ENCODE data around the gene MSI2. TPM values are rescaled to one million over a fixed set of nuclear protein-coding genes. Genes with fewer than 3 reads are reported as not detected.
"Not testable (repeated sequence)": the region's sequence is repeated elsewhere in the genome, so short reads cannot be mapped to it uniquely, and the experiment has no call there.

MSI2 gene
- total RNA-seq: 54.9 TPM

DNA sequence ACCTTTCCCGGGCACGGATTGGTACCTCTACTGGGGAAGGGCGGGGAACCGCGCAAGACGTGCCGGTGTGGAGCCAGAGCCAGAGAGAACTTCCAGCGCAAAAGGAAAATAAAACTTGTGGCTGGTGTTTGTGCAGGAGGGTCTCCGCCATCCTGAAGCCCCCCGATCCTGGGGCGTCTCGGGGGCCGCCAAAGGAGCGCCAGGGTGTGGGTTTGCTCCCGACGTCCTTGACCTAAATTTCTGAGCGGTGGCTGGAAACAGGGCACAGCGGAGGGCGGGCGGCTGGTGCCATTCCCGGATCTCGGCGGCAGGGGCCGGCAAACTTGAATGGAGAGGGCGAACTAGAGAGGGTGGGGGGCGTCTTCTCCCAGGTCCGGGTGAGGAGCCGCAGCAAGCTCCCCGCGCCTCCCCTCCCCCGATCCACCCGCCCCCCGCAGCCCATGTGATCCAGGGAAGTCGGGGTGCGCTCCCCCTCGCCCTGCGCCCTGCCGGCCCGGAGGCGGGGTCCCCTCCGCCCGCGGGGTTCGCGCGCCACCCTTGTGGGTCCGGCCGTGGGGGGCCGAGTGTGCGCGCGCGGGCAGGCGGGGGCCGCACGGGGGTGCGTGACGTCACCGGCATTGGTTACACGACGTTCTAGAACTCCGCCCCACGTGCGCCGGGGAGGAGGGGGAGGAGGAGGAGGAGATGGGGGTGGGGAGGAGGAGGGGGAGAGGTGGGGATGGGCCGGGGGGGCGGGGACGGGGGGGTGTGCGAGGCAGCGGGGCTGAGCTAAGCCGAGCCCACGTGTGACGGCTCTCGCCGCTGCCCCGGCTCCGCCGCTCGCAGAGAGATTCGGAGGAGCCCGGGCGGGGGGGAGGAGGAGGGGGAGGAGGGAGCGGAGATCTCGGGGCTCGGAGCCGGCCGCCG is at the start of gene MSI2:
MSI2 (plus strand) TSS at position 748 of the 906 bp plus-strand sequence. CDS start 220 bp downstream, outside the sequence.
- DNase-seq: peak; percentile 96

- no peak for DNase-seq
These were observed 49.4 kb upstream of the MSI2 start for GRCh38 chr17:57206928-57207327.

DNA sequence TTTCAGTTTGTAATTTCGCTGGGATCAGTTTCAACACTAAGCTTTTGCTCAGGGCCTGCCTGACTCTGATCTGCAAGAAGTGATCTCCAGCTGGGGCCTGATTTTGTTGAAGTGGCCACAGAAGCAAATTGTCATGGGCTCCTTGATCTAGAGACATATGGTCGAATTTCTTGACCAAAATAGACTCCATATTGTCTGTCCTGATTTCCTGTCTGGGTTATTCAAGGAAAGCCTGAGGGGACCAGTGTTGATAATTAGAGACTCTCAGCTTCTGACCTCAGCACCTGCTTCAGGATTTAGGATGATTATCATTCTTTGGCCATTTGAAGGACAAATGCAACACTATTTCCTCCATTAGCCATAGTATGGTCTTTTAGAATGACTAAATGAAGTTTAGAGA is 48.9 kb upstream of the MSI2 start:
- DNase-seq: no peak

DNA sequence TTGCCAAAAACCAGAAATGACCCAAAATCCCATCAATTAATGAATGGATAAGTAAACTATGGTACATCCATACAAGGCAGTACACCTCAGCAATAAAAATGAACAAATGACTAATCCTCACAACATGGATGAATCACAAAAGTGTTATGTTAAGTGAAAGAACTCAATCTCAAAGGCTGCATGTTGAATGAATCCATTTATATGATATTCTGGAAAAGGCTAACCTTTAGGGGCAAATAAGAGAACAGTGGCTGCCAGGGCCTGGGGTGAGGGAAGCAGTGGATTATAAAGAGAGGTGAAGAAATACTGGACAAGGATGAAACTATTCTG is 46.1 kb upstream of the MSI2 start:
- DNase-seq: no peak

DNA sequence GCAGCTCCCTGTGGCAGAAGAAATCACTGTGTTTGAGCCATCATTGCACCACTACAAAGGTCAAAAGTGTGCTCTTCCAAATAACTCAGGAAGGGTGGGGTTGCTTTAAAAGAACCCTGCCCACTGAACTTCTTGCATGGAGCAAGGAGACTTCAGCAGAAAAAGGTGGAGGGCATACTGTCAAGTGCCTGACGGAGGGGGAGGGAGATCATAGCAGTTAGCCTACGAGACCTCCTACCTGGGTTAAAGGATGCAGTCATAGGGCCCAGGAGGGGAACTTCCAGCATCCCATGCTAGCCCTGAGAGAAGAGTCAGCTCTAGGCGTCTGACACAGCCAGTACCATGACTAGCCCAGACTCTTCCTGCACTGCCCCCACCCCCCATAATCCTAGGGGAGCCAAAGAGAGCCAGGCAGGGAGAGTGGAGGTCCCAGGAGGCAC is 45.3 kb upstream of the MSI2 start:
- DNase-seq: no peak

DNA sequence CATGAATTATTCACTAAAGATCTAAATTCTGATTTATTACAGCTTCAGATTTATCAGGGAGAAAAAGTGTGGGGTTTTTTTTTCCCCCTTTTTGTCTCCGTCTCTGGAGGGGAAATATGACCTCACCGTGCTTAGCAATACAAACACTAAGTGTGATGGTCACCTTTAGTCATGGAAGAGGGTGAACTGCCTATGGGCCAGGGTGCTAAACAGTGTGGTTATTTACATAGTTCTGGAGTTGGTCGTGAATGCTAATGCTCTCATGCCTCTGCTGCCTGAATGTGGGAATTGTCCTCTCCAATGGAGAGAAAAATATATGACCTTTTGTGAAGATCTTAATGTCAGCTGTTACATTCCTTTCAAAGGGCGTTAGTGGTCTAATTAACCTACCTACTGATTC is 44.8 kb upstream of the MSI2 start:
- no peak for DNase-seq

GRCh38 chr17:57213180-57213825 is 43.0 kb upstream of the MSI2 start:
- no peak for DNase-seq

DNA sequence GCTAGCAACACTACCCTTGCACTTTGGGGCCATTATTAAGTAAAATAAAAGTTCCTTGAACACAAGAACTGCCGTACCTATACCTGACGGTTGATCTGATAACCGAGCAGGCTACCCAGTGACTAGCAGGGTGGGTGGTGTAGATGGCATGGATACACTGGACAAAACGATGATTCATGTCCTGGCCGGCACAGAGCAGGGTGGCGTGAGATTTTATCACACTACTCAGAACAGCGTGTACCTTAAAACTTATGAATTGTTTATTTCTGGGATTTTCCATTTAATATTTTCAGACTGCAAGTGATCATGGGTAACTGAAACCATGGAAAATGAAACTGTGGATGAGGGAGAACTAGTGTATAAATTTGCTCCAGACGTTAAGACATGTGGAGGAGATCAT is 41.0 kb upstream of the MSI2 start:
- DNase-seq: no peak

DNA sequence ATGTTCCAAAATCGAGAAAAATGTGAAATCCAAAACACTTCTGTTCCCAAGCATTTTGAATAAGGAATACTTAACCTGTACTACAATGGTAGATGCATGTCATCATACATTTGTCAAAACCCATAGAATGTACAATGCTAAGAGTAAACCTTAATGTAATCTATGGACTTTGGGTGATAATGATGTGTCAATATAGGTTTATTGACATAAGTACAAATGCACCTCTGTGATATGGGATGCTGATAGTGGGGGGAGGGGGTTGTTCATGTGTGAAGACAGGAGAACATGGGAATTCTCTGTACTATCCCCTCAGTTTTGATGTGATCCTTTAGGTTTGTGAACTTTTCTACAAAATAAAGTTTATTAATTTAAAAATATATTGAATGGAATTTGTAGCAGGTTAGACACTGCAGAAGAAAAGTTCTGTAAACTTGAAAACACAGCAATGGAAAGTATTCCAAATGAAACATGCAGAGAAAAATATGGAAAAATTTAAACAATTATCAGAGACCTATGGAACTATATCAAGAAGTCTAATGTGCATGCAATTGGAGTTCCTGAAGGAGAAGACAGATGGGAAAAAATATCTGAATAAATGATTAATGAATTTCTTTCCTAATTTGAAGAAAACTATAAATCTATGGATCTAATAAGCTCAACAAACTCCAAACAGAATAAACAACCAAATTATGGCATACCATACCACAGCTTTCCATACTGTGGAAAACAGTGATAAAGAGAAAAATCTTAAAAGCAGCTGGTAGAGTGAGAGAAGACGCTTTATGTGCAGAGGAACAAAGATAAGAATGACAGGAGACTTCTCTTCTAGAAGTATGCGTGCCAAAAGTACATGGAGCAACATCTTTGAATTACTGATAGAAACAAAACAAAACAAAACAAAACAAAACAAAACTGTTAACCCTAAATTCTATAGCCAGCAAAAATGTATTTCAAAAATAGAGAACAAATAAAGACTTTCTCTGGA is 34.7 kb upstream of the MSI2 start:
- DNase-seq: no peak

DNA sequence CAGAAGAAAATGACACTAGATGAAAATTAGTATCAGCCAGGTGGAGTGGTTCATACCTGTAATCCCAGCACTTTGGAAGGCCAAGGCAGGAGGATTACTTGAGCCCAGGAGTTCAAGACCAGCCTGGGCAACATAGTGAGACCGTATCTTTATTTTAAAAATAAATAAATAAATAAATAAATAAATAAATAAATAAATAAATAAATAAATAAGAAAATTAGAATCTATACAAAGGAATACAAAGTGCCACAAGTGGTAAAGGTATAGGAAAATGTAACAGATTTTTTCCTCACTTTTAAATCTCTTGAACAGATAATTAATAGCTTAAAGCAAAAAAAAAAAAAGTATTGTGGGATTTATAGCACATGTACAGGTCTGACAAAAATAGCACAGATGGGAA is 33.9 kb upstream of the MSI2 start:
- not testable (repeated sequence) for DNase-seq

GRCh38 chr17:57225127-57225526 is 31.2 kb upstream of the MSI2 start:
- DNase-seq: no peak

- DNase-seq: no peak
These were observed 29.5 kb upstream of the MSI2 start for GRCh38 chr17:57226793-57227192.

GRCh38 chr17:57228911-57229310 is 27.4 kb upstream of the MSI2 start:
- peak; percentile 14 for DNase-seq

DNA sequence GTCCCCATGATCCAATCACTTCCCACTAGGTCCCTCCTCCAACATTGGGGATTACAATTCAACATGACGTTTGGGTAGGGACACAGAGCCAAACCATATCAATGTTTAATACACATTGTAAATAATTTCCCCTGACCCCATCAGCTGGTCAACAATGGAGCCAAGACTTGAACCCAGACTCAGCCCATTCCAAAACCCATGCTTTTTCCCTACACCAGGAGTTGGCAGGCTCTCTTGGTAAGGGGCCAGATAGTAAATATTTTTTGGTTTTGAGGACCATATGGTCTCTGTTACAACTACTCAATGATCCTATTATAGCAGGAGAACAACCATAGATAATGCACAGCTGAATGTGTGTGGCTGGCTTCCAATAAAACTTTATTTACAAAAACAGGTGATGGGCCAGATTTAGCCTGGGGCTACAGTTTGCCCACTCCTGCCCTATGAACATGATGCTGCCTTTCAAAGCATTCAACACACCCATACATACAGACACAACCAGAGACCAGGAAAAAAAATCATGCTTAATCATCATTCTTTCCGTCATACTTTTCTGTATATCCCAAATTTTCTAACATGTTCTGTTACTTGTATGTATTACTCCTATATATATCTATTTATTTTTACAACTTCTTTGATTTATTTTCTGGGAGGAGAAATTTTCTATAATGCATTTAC is 22.1 kb upstream of the MSI2 start:
- DNase-seq: peak; percentile 31

DNA sequence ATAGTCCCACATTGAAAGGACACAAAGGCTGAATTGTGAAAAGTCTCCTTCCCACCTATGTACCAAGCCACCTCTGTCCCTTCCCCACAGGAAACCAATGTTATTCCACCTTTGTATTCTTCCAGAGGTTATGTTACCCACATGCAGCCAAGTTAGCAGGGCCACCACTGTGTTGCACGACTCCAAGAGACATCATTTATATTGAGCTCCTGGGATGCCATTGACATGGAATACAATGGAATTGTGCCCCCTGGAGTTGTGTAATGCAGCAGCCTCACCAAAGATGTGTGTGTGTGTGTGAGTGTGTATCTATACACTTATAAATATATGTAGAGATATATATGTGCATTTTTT is 21.6 kb upstream of the MSI2 start:
- DNase-seq: no peak

- no peak for DNase-seq
These were observed 21.2 kb upstream of the MSI2 start for GRCh38 chr17:57235124-57235523.

DNA sequence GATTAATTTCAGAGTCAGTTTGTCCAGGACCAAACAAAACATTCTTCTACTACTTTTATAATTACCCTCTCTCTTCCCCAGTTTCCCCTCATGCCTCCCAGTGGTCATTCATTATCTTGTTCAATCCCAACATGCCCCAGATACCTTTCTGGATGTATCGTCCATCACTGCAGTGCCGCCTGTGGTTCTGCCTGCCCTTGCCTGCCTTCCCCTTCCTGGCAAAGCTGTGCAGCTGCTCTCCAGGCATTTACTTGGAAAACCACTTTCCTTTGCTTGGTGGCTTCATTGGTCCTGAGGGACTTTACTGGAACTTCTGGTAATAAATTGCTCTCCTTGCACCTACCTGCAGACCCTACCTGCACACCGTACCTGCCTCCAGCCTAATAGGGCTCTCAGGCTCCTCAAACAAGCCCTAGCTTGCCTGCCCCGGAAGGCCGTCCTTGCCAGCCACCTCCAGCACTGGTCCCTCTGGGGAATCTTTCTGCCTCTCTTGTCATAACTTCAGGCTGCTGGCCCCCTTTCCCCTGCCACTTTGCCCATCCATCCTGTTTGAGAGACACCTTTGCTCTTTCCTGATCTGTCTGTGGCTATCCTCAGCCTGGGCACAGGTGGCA is 19.5 kb upstream of the MSI2 start:
- no peak for DNase-seq

- DNase-seq: no peak
These were observed 15.7 kb upstream of the MSI2 start for GRCh38 chr17:57240648-57241047.

DNA sequence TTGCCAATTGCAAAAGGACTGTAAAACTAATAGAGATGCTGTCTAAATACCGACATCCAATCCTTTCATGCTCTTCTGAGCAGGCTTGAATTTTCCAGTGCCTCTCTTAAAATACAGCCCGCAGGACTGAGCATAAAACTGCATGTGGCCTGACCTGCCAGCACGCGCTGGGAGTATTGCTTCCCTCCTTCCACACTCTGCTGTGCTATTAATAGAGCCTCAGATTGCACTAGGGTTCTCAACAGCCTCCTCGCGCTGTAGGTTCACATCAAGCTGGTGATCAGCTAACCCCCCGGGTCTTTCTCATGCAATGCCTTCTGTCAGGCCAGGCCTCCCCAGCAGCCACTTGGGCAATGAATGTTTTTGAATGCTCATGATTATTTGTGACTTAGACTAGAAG is 14.2 kb upstream of the MSI2 start:
- peak; percentile 45 for DNase-seq

- peak; percentile 77 for DNase-seq
These were observed 13.1 kb upstream of the MSI2 start for GRCh38 chr17:57243171-57243622.

DNA sequence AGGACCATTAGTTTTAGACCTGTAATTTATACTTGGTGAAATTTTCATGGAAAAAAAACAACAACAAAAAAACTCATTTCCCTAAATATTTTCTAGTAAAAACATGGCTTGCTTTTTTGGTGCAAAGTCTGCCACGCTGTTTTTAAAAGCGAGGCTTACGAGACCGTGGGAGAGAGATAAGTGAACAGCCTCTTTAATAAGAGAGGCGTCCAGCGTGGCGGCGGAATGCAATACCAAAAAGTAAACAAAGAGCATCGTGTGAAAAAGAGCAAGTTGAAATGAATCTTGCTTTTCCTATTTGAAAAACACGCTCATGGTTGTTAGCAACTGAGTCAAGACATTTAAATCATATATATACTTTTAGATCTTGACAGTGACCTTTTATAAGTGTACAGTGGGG is 10.5 kb upstream of the MSI2 start:
- DNase-seq: no peak

GRCh38 chr17:57246257-57246656 is 10.1 kb upstream of the MSI2 start:
- DNase-seq: no peak
